ENCODE measurements around the gene FGF12. TPM values are rescaled to one million over a fixed set of nuclear protein-coding genes. Genes with fewer than 3 reads are reported as not detected.

The FGF12 gene
- polyA plus RNA-seq, 1 of the 3 experiments (the other 2 are of a cell fraction): 0.30 TPM

GRCh38 chr3:192273697-192274010 lies 453.7 kb downstream of the FGF12 start (continued):
- TF ChIP-seq PBX3 (IDR thresholded peaks at IDR 0.05) (no peak), USF2 (IDR thresholded peaks at IDR 0.05; ENCODE audit: borderline replicate concordance, low read depth, low read length) (no peak)

- H3K9ac ChIP-seq: no peak overlapping the region
- POLR2A ChIA-PET: no interaction called here
These were observed 454.2 kb downstream of the FGF12 start for GRCh38 chr3:192273001-192273696.

More at GRCh38 chr3:192273001-192273696, 454.2 kb downstream of the FGF12 start:
- Histone ChIP-seq H3K9me2 (no peaks in the 10 kb centered on the region), H3K27me3 (ENCODE audit: insufficient read depth) (no peaks in the 10 kb centered on the region), H3K36me3 (replicated peaks in 1 of 2; ENCODE audit: control insufficient read depth in 1 of 2, insufficient read depth in 2 of 2, low read length in 1 of 2) (no peaks in the 10 kb centered on the region), H3K4me3 (ENCODE audit: low read depth in 2 of 2, low read length in 1 of 2) (no peak overlapping the region), H3K4me1 (ENCODE audit: control insufficient read depth in 1 of 2, insufficient read depth in 2 of 2, low read depth in 1 of 2, low read length in 1 of 2) (no peaks in the 10 kb centered on the region), H4K20me1 (ENCODE audit: insufficient read depth) (no peaks in the 10 kb centered on the region), H3K79me2 (ENCODE audit: insufficient read depth) (no peaks in the 10 kb centered on the region), H3K9me3 (no peaks in the 10 kb centered on the region), H3F3A (replicated peaks; ENCODE audit: insufficient read depth) (no peaks in the 10 kb centered on the region), H2AFZ (ENCODE audit: low read depth) (no peak overlapping the region), H3K4me2 (no peak overlapping the region), H3K27ac (ENCODE audit: low read depth in 2 of 2, low read length in 1 of 2) (no peak overlapping the region)
- CTCF ChIA-PET: no interaction called here
- 2% methylated on average over 3 of the region's 3 CpGs for WGBS (ENCODE audit: low lambda C conversion rate)
- no peak for DNase-seq
- TF ChIP-seq FOXM1 (IDR thresholded peaks at IDR 0.05; ENCODE audit: low read depth) (no peak), NFIC (IDR thresholded peaks at IDR 0.05; ENCODE audit: borderline replicate concordance) (no peak), USF1 (IDR thresholded peaks at IDR 0.05; ENCODE audit: borderline replicate concordance, low read depth) (no peak), NRF1 (IDR thresholded peaks at IDR 0.05; ENCODE audit: low read depth, low read length) (no peak), ZBTB33 (IDR thresholded peaks at IDR 0.05; ENCODE audit: borderline replicate concordance, low read depth) (no peak), RXRA (IDR thresholded peaks at IDR 0.05; ENCODE audit: borderline replicate concordance, low read depth) (no peak), RCOR1 (IDR thresholded peaks at IDR 0.05; ENCODE audit: low read length) (no peak), MEF2A (IDR thresholded peaks at IDR 0.05; ENCODE audit: borderline replicate concordance, low read depth) (no peak), MAX (IDR thresholded peaks at IDR 0.05; ENCODE audit: low read depth) (no peak)
